ENCODE results near the gene KDM1A. TPM values are rescaled to one million over a fixed set of nuclear protein-coding genes. Genes with fewer than 3 reads are reported as not detected.

The KDM1A gene
- total and polyA plus RNA-seq, 2 of the 13 experiments (the other 11 are each of a cell fraction or from before 2014, with no cell fraction given), result 81.3 to 173 TPM

- TF ChIP-seq ZSCAN12 (CRISPR knock-in tag; IDR thresholded peaks at IDR 0.05), result no peak
- no peak for TF ChIP-seq RNF2 (conservative IDR thresholded peaks at IDR 0.05; ENCODE audit: low read depth)
- no peak for TF ChIP-seq ZNF24 (IDR thresholded peaks at IDR 0.05)
- no peak for TF ChIP-seq ZNF782 (CRISPR knock-in tag; IDR thresholded peaks at IDR 0.05; ENCODE audit: borderline replicate concordance)
- no peak for TF ChIP-seq ESRRA (CRISPR knock-in tag; IDR thresholded peaks at IDR 0.05; ENCODE audit: low read depth)
- TF ChIP-seq STAG1 (CRISPR knock-in tag; IDR thresholded peaks at IDR 0.05), result peak; percentile 92
- no peak for TF ChIP-seq ZC3H13 (CRISPR knock-in tag; IDR thresholded peaks at IDR 0.05)
- TF ChIP-seq HHEX (CRISPR knock-in tag; IDR thresholded peaks at IDR 0.05), result no peak
- TF ChIP-seq BRCA1 (CRISPR knock-in tag; IDR thresholded peaks at IDR 0.05), result no peak
- TF ChIP-seq NFKB2 (CRISPR knock-in tag; IDR thresholded peaks at IDR 0.05; ENCODE audit: borderline replicate concordance), result no peak
- no peak for TF ChIP-seq PHF8 (CRISPR knock-in tag; IDR thresholded peaks at IDR 0.05)
- TF ChIP-seq ZNF678 (CRISPR knock-in tag; IDR thresholded peaks at IDR 0.05), result no peak
- no peak for TF ChIP-seq ZFP36L2 (CRISPR knock-in tag; IDR thresholded peaks at IDR 0.05)
- no peak for TF ChIP-seq EZH2 (conservative IDR thresholded peaks at IDR 0.05; ENCODE audit: low read depth, low read length)
- TF ChIP-seq IKZF4 (CRISPR knock-in tag; IDR thresholded peaks at IDR 0.05; ENCODE audit: borderline replicate concordance, low read depth, not compliant biosample characterization), result no peak
- TF ChIP-seq DNMT3B (CRISPR knock-in tag; conservative IDR thresholded peaks at IDR 0.05), result no peak
- no peak for TF ChIP-seq ARID3A (IDR thresholded peaks at IDR 0.05; ENCODE audit: low read depth, low read length)
- peak; percentile 69; the same call in 1 of the 2 replicates for TF ChIP-seq ADNP (CRISPR knock-in tag; IDR thresholded peaks at IDR 0.05)
- TF ChIP-seq RAD21 (CRISPR knock-in tag; IDR thresholded peaks at IDR 0.05), result peak; percentile 90
- no peak for TF ChIP-seq ZNF431 (CRISPR knock-in tag; IDR thresholded peaks at IDR 0.05; ENCODE audit: borderline replicate concordance, low read depth)
- peak; percentile 98 for TF ChIP-seq ZNF629 (CRISPR knock-in tag; conservative IDR thresholded peaks at IDR 0.05)
- no peak for TF ChIP-seq TOPORS (CRISPR knock-in tag; IDR thresholded peaks at IDR 0.05)
- TF ChIP-seq NFATC3 (CRISPR knock-in tag; IDR thresholded peaks at IDR 0.05), result no peak
- TF ChIP-seq SOX6 (IDR thresholded peaks at IDR 0.05), result no peak
- no peak for TF ChIP-seq SOX6 (CRISPR knock-in tag; IDR thresholded peaks at IDR 0.05)
- TF ChIP-seq ZBTB1 (CRISPR knock-in tag; IDR thresholded peaks at IDR 0.05; ENCODE audit: borderline replicate concordance), result no peak
- TF ChIP-seq ZGPAT (CRISPR knock-in tag; IDR thresholded peaks at IDR 0.05), result 0 out of 2 replicates have a peak, but pooled peaks have one; percentile 15
- no peak for TF ChIP-seq FOXO4 (CRISPR knock-in tag; conservative IDR thresholded peaks at IDR 0.05)
- TF ChIP-seq ZNF225 (CRISPR knock-in tag; IDR thresholded peaks at IDR 0.05), result no peak
- no peak for TF ChIP-seq ZNF256 (CRISPR knock-in tag; conservative IDR thresholded peaks at IDR 0.05)
Measured at GRCh38 chr1:22976461-22977243, 42.6 kb upstream of the KDM1A start (continued).

Data from HepG2 (cell line).